ENCODE data around the gene MUC4. TPM values are rescaled to one million over a fixed set of nuclear protein-coding genes. Genes with fewer than 3 reads are reported as not detected.

Gene MUC4
- total and polyA plus RNA-seq, 2 experiments from 2014 or later, result 1.3 TPM

DNA sequence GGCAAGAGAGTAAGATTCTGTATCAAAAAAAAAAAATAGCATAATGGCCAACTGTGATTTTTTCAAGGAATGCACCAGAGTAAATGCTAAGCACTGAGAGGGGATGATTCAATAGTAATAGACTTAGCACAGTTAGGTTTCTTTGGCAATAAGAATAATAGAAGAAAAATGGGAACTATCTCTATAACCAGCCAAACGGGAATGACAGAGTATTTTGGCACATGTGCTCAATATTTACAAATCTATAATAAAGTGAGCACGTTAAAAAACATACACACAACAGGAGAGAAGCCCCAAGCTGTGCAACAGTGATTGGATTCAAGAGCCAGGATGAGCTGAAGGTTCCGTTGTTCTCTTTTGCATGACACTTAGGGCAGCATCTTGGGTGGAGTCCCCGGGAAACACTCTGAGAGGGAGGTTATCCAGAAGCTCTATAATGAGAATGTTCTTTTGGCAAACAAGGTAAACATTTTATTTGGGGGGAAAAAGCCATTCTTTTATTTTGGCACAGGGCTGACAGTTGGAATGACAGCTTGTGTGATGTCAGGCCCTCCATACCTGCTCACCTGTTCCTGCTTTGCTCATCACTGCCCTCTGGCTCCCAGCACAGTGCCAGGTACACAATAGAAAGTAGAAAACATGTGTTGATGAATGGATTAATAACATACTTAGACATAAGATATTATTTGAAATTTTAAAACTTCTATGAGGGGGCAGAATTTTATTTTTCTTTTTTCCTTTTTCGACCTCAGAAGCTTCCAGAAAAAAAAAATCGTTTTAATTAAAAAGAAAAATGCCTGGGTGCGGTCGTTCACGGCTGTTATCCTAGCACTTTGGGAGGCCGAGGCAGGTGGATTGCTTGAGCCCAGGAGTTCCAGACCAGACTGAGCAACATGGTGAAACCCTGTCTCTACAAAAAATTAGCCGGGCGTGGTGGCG, 44.0 kb upstream of the MUC4 start:
- Mint-ChIP-seq H3K4me1 (peaks cover 18% of the 10 kb centered on the region), H3K36me3 (ENCODE audit: low read depth) (no peaks in the 10 kb centered on the region), H3K9me3 (no peaks in the 10 kb centered on the region), H3K4me3 (no peak overlapping the region), H3K27me3 (ENCODE audit: insufficient read depth, low read depth, poor library complexity) (peaks cover 13% of the 10 kb centered on the region), H3K27ac (no peak overlapping the region)
- H4K20me1 ChIP-seq (replicated peaks; ENCODE audit: insufficient read depth), result no peaks in the 10 kb centered on the region
- H3K36me3 ChIP-seq (ENCODE audit: insufficient read depth), result no peaks in the 10 kb centered on the region
- no peaks in the 10 kb centered on the region for H3K9me2 ChIP-seq (ENCODE audit: insufficient read depth)
- no peak for ATAC-seq
- H3K27ac ChIP-seq (ENCODE audit: low read depth), result no peak overlapping the region
- no peak overlapping the region for H2AFZ ChIP-seq
- no peak for DNase-seq (ENCODE audit: low spot score)
- no peak overlapping the region for H3K4me3 ChIP-seq
- no peaks in the 10 kb centered on the region for H3K79me2 ChIP-seq (replicated peaks; ENCODE audit: insufficient read depth)
- H3K4me1 ChIP-seq (ENCODE audit: insufficient read depth), result no peaks in the 10 kb centered on the region
- TF ChIP-seq STAT1 (IDR thresholded peaks at IDR 0.05; ENCODE audit: unreplicated experiment) (no peak), CTCF (conservative IDR thresholded peaks at IDR 0.05; ENCODE audit: low read depth in 2 of 2) (peak; percentile 46 to 64)
- H3K27me3 ChIP-seq (ENCODE audit: insufficient read depth), result no peaks in the 10 kb centered on the region
- no peak overlapping the region for H3K4me2 ChIP-seq
- no peaks in the 10 kb centered on the region; the same call in 1 of the 2 replicates for H3F3A ChIP-seq (replicated peaks; ENCODE audit: low read depth)

DNA sequence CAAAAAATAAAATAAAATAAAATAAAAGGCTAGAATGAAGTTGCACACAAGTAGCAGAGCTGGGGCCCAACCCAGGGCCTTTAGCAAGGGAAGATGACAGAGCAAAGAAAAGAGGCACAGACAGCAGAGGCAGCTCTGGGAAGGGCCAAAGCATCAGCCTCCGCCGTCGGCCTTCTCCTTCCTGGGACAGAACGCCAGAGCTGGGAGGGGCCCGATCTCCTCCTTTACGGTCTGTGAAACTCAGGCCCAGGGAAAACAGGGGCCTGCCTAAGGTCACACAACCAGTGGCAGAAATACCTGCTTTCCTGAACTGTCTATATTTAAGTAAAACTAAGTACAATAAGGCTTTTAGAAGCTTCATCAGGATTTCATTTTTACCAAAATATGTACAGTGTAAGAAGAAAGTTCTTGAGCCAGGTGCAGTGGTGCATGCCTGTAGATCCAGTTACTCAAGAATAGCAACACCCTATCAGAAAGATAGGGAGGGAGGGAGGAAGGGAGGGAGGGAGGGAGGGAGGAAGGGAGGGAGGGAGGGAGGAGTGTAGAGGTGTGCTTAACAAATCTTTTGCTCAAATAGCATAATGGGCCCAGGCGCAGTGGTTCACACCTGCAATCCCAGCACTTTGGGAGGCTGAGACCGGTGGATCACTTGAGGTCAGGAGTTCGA, 43.0 kb upstream of the MUC4 start:
- no peak overlapping the region for H3K27ac ChIP-seq (ENCODE audit: low read depth)
- DNase-seq (ENCODE audit: low spot score) (no peak), ATAC-seq (no peak)
- H2AFZ ChIP-seq, result no peak overlapping the region
- no peaks in the 10 kb centered on the region for H3K9me2 ChIP-seq (ENCODE audit: insufficient read depth)
- Mint-ChIP-seq H3K4me1 (peaks cover 10% of the 10 kb centered on the region; the same call in 2 of the 3 replicates), H3K27me3 (ENCODE audit: insufficient read depth, low read depth, poor library complexity) (peaks cover 9% of the 10 kb centered on the region), H3K9me3 (no peaks in the 10 kb centered on the region), H3K36me3 (ENCODE audit: low read depth) (no peaks in the 10 kb centered on the region), H3K4me3 (no peak overlapping the region), H3K27ac (no peak overlapping the region)
- H3K36me3 ChIP-seq (ENCODE audit: insufficient read depth), result no peaks in the 10 kb centered on the region
- no peak overlapping the region for H3K4me2 ChIP-seq
- no peaks in the 10 kb centered on the region for H4K20me1 ChIP-seq (replicated peaks; ENCODE audit: insufficient read depth)
- H3K79me2 ChIP-seq (replicated peaks; ENCODE audit: insufficient read depth), result no peaks in the 10 kb centered on the region
- H3F3A ChIP-seq (replicated peaks; ENCODE audit: low read depth), result no peaks in the 10 kb centered on the region; the same call in 1 of the 2 replicates
- H3K4me3 ChIP-seq, result no peak overlapping the region
- no peaks in the 10 kb centered on the region for H3K4me1 ChIP-seq (ENCODE audit: insufficient read depth)
- TF ChIP-seq CTCF (conservative IDR thresholded peaks at IDR 0.05; ENCODE audit: low read depth in 2 of 2), result no peak
- no peak for TF ChIP-seq ZNF114 (CRISPR knock-in tag; IDR thresholded peaks at IDR 0.05)
- TF ChIP-seq POLR2AphosphoS5 (IDR thresholded peaks at IDR 0.05; ENCODE audit: low read depth), result no peak
- H3K27me3 ChIP-seq (ENCODE audit: insufficient read depth), result no peaks in the 10 kb centered on the region
